HepG2 (cell line): ENCODE results near the gene CAPN7. TPM values are rescaled to one million over a fixed set of nuclear protein-coding genes. Genes with fewer than 3 reads are reported as not detected.

Source experiments
- HOXA9 ChIP-seq: sonication (generic); formaldehyde crosslinking; IDR thresholded peaks from 2 replicates; pipeline ENCODE4 v1.8.1; 2022; ENCODE audit warnings: missing genetic modification reagents, mild to moderate bottlenecking, moderate library complexity, borderline replicate concordance
- LCORL ChIP-seq, 2 experiments: fragments of 450-650 bp in 1 of 2; sonication (generic) in 1 of 2; formaldehyde crosslinking in 1 of 2; IDR thresholded peaks; 2 replicates each; pipeline versions ENCODE4 v1.5.0 to v1.6.1; 2017 to 2020; ENCODE audit warnings: antibody characterized with exemption in 1 of 2, missing genetic modification reagents in 1 of 2
- PHF20 ChIP-seq: sonication (generic); formaldehyde crosslinking; IDR thresholded peaks from 2 replicates; pipeline ENCODE4 v1.5.0; 2020; ENCODE audit warnings: mild to moderate bottlenecking, missing genetic modification reagents
- PLRG1 ChIP-seq: fragments of 450-650 bp; conservative IDR thresholded peaks from 2 replicates; pipeline ENCODE4 v1.6.1; 2016
- RELA ChIP-seq: sonication (generic); formaldehyde crosslinking; IDR thresholded peaks from 2 replicates; pipeline ENCODE4 v1.4.0; 2020; ENCODE audit warnings: missing genetic modification reagents
- ZFX ChIP-seq: sonication (generic); formaldehyde crosslinking; IDR thresholded peaks from 2 replicates; pipeline ENCODE4 v1.4.0; 2020; ENCODE audit warnings: mild to moderate bottlenecking, low read depth, missing genetic modification reagents, moderate library complexity
- polyA plus RNA-seq, 8 experiments: library from polyadenylated mRNA; depleted of rRNA in 3 of 8; stranded (reverse) in 7 of 8; unstranded in 1 of 8; fragments of >200 nt; fragmentation: Illumina TruSeq in 4 of 8; extraction: Trizol in 4 of 8; gene quantifications; 2 replicates each; pipeline versions ENCODE4 v1.2.1 to v1.2.3, GENCODE V29; 2011 to 2016; ENCODE audit warnings: low read depth in 4 of 8, missing spikeins in 1 of 8, mixed read lengths in 1 of 8; ENCODE audit not compliant: insufficient read depth in 1 of 8
- total RNA-seq, 5 experiments: library from RNA; depleted of rRNA; stranded (reverse); fragments of >200 nt; fragmentation: Illumina TruSeq; extraction: Trizol; gene quantifications; 2 replicates each; pipeline ENCODE4 v1.2.3, GENCODE V29; 2016; ENCODE audit warnings: low read depth in 1 of 5
- TF ChIP-seq, protein P1 (sequence below): sonication (generic); formaldehyde crosslinking; IDR thresholded peaks from 2 replicates; pipeline ENCODE4 v1.8.0; 2022; ENCODE audit warnings: missing genetic modification reagents, mild to moderate bottlenecking, borderline replicate concordance
- TF ChIP-seq, protein P2 (sequence below): IDR thresholded peaks from 2 replicates; pipeline ENCODE4 v1.6.1; 2016; ENCODE audit warnings: low read depth, borderline replicate concordance
- TF ChIP-seq, protein P3 (sequence below): sonication (generic); formaldehyde crosslinking; IDR thresholded peaks from 2 replicates; pipeline ENCODE4 v1.5.0; 2020; ENCODE audit warnings: mild to moderate bottlenecking, missing genetic modification reagents
- TF ChIP-seq, protein P4 (sequence below), 2 experiments: sonication (generic) in 1 of 2; formaldehyde crosslinking in 1 of 2; IDR thresholded peaks; 2 replicates each; pipeline versions ENCODE4 v1.4.0 to v1.6.1; 2018 to 2020; ENCODE audit warnings: missing genetic modification reagents in 2 of 2, borderline replicate concordance in 1 of 2, low read depth in 1 of 2, mild to moderate bottlenecking in 1 of 2, missing biosample characterization in 1 of 2
- TF ChIP-seq, protein P5 (sequence below): sonication (generic); formaldehyde crosslinking; IDR thresholded peaks from 2 replicates; pipeline ENCODE4 v1.5.1; 2020; ENCODE audit warnings: missing genetic modification reagents, mild to moderate bottlenecking, borderline replicate concordance
- TF ChIP-seq, protein P6 (sequence below): IDR thresholded peaks from 2 replicates; pipeline ENCODE4 v1.4.0; 2020; ENCODE audit warnings: mild to moderate bottlenecking, missing genetic modification reagents

The CAPN7 gene
- total and polyA plus RNA-seq, 2 of the 13 experiments (the other 11 are each of a cell fraction or from before 2014, with no cell fraction given) = 16.7 to 36.8 TPM

DNA sequence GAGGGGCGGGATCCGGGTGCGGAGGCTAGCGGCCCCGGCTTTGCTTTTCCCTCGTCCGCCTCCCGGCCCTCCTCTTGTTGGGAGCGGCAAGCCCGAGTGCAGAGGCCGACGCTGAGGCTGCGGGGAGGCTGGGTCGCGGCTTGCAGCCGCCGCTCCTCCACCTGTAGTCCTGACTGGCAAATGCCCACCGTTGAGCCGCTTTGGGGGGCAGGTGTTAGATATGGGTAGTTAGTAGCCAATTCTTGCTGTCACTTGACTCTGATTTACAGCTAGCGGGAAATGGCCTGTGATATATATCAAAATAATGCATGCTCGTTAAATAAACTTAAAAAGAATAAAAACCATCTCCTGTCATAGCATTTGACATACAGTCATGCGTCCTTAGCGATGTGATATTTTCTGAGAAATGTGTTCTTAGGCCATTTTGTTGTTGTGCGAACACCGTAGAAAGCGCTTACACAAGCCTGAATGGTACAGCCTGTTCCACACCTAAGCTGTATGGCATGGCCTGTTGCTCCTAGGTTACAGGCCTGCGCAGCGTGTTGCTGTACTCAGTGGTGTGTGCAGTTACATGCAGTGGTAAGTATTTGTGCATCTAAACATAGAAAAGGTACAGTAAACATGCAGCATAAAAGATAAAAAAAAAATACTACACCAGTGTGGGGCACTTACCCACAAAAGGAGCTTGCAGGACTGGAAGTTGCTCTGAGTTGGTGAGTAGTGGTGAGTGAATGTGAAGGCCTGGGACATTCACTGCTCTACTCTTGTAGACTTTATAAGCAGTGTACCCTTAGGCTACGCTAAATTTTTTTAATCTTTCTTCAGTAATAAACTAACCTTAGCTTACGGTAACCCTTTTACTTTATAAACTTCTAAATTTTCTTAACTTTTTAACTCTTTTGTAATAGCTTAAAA, 873 bp downstream of the CAPN7 start (continued):
- TF ChIP-seq, protein P1, sequence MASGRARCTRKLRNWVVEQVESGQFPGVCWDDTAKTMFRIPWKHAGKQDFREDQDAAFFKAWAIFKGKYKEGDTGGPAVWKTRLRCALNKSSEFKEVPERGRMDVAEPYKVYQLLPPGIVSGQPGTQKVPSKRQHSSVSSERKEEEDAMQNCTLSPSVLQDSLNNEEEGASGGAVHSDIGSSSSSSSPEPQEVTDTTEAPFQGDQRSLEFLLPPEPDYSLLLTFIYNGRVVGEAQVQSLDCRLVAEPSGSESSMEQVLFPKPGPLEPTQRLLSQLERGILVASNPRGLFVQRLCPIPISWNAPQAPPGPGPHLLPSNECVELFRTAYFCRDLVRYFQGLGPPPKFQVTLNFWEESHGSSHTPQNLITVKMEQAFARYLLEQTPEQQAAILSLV (CRISPR knock-in tag) = 0 out of 2 replicates have a peak, but pooled peaks have one; percentile 15
- TF ChIP-seq RELA (CRISPR knock-in tag) (no peak), PHF20 (CRISPR knock-in tag) (no peak), ZFX (CRISPR knock-in tag) (peak; percentile 78), PLRG1 (no peak), HOXA9 (CRISPR knock-in tag) (no peak), LCORL (IDR thresholded peaks at IDR 0.05) (no peak), LCORL (CRISPR knock-in tag; IDR thresholded peaks at IDR 0.05) (0 out of 2 replicates have a peak, but pooled peaks have one; percentile 32)
- TF ChIP-seq, protein P2, sequence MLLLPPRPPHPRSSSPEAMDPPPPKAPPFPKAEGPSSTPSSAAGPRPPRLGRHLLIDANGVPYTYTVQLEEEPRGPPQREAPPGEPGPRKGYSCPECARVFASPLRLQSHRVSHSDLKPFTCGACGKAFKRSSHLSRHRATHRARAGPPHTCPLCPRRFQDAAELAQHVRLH (CRISPR knock-in tag) = no peak
- TF ChIP-seq, protein P3, sequence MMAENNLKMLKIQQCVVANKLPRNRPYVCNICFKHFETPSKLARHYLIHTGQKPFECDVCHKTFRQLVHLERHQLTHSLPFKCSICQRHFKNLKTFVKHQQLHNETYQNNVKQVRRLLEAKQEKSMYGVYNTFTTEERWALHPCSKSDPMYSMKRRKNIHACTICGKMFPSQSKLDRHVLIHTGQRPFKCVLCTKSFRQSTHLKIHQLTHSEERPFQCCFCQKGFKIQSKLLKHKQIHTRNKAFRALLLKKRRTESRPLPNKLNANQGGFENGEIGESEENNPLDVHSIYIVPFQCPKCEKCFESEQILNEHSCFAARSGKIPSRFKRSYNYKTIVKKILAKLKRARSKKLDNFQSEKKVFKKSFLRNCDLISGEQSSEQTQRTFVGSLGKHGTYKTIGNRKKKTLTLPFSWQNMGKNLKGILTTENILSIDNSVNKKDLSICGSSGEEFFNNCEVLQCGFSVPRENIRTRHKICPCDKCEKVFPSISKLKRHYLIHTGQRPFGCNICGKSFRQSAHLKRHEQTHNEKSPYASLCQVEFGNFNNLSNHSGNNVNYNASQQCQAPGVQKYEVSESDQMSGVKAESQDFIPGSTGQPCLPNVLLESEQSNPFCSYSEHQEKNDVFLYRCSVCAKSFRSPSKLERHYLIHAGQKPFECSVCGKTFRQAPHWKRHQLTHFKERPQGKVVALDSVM (CRISPR knock-in tag) = no peak
- TF ChIP-seq, protein P4, sequence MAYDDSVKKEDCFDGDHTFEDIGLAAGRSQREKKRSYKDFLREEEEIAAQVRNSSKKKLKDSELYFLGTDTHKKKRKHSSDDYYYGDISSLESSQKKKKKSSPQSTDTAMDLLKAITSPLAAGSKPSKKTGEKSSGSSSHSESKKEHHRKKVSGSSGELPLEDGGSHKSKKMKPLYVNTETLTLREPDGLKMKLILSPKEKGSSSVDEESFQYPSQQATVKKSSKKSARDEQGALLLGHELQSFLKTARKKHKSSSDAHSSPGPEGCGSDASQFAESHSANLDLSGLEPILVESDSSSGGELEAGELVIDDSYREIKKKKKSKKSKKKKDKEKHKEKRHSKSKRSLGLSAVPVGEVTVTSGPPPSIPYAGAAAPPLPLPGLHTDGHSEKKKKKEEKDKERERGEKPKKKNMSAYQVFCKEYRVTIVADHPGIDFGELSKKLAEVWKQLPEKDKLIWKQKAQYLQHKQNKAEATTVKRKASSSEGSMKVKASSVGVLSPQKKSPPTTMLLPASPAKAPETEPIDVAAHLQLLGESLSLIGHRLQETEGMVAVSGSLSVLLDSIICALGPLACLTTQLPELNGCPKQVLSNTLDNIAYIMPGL (CRISPR knock-in tag; IDR thresholded peaks at IDR 0.05; ENCODE audit: borderline replicate concordance in 1 of 2, low read depth in 1 of 2) = 0 out of 4 replicates have a peak, but pooled peaks of 1 of the 2 experiments have one; percentile 18
- TF ChIP-seq, protein P5, sequence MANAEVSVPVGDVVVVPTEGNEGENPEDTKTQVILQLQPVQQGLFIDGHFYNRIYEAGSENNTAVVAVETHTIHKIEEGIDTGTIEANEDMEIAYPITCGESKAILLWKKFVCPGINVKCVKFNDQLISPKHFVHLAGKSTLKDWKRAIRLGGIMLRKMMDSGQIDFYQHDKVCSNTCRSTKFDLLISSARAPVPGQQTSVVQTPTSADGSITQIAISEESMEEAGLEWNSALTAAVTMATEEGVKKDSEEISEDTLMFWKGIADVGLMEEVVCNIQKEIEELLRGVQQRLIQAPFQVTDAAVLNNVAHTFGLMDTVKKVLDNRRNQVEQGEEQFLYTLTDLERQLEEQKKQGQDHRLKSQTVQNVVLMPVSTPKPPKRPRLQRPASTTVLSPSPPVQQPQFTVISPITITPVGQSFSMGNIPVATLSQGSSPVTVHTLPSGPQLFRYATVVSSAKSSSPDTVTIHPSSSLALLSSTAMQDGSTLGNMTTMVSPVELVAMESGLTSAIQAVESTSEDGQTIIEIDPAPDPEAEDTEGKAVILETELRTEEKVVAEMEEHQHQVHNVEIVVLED (CRISPR knock-in tag) = no peak
- TF ChIP-seq, protein P6, sequence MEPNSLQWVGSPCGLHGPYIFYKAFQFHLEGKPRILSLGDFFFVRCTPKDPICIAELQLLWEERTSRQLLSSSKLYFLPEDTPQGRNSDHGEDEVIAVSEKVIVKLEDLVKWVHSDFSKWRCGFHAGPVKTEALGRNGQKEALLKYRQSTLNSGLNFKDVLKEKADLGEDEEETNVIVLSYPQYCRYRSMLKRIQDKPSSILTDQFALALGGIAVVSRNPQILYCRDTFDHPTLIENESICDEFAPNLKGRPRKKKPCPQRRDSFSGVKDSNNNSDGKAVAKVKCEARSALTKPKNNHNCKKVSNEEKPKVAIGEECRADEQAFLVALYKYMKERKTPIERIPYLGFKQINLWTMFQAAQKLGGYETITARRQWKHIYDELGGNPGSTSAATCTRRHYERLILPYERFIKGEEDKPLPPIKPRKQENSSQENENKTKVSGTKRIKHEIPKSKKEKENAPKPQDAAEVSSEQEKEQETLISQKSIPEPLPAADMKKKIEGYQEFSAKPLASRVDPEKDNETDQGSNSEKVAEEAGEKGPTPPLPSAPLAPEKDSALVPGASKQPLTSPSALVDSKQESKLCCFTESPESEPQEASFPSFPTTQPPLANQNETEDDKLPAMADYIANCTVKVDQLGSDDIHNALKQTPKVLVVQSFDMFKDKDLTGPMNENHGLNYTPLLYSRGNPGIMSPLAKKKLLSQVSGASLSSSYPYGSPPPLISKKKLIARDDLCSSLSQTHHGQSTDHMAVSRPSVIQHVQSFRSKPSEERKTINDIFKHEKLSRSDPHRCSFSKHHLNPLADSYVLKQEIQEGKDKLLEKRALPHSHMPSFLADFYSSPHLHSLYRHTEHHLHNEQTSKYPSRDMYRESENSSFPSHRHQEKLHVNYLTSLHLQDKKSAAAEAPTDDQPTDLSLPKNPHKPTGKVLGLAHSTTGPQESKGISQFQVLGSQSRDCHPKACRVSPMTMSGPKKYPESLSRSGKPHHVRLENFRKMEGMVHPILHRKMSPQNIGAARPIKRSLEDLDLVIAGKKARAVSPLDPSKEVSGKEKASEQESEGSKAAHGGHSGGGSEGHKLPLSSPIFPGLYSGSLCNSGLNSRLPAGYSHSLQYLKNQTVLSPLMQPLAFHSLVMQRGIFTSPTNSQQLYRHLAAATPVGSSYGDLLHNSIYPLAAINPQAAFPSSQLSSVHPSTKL (CRISPR knock-in tag) = no peak
